A673 (cell line): Measurements from ENCODE around the gene EPAS1.

Source experiments
- EZH2 ChIP-seq: fragments of 200-600 bp; sonication (generic); IDR thresholded peaks from 2 replicates; pipeline ENCODE4 v1.6.1; 2017; ENCODE audit warnings: borderline replicate concordance, low read depth, mild to moderate bottlenecking, mixed read lengths, antibody characterized with exemption, low read length; ENCODE audit not compliant: poor library complexity, severe bottlenecking
- TF ChIP-seq, protein P1 (sequence below): fragments of 300-800, 200-600 bp; sonication (generic); conservative IDR thresholded peaks from 2 replicates; pipeline ENCODE4 v1.5.1; 2017; ENCODE audit warnings: low read depth, mild to moderate bottlenecking, antibody characterized with exemption, low read length, moderate library complexity, mixed read lengths

GRCh38 chr2:46257476-46257875 is 39.7 kb upstream of the EPAS1 start:
- TF ChIP-seq, protein P1, sequence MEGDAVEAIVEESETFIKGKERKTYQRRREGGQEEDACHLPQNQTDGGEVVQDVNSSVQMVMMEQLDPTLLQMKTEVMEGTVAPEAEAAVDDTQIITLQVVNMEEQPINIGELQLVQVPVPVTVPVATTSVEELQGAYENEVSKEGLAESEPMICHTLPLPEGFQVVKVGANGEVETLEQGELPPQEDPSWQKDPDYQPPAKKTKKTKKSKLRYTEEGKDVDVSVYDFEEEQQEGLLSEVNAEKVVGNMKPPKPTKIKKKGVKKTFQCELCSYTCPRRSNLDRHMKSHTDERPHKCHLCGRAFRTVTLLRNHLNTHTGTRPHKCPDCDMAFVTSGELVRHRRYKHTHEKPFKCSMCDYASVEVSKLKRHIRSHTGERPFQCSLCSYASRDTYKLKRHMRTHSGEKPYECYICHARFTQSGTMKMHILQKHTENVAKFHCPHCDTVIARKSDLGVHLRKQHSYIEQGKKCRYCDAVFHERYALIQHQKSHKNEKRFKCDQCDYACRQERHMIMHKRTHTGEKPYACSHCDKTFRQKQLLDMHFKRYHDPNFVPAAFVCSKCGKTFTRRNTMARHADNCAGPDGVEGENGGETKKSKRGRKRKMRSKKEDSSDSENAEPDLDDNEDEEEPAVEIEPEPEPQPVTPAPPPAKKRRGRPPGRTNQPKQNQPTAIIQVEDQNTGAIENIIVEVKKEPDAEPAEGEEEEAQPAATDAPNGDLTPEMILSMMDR, result no peak
- no peak for TF ChIP-seq EZH2
